Endothelial cell of umbilical vein (primary cell): ENCODE data around the gene RASA2. TPM values are rescaled to one million over a fixed set of nuclear protein-coding genes. Genes with fewer than 3 reads are reported as not detected.

Source experiments
- BruUV-seq: library from RNA; stranded (reverse); fragments of 400-500 nt; replicated peaks from 2 replicates; lab custom pipeline; 2021; lab: Mats Ljungman, UMichigan
- CTCF ChIA-PET: fragments of 300-600, 350-600 bp; sonication (Branson Sonifier 250); formaldehyde crosslinking; loops from one replicate; lab custom pipeline; 2021; ENCODE audit warnings: antibody characterized with exemption, inconsistent platforms; lab: Charles Lee
- POLR2A ChIA-PET: fragments of 300-600, 350-600 bp; sonication (Branson Sonifier 250); formaldehyde crosslinking; loops from one replicate; lab custom pipeline; 2021; ENCODE audit warnings: antibody characterized with exemption, inconsistent platforms; lab: Charles Lee
- DNase-seq: peaks from one replicate; pipeline ENCODE4 v3.0.0-alpha.2; 2011; ENCODE audit warnings: low read depth, low spot score
- FAIRE-seq: peaks from 2 replicates; lab custom pipeline; 2011; peaks lifted over from hg19 to GRCh38; lab: Jason Lieb, UNC
- H2AFZ ChIP-seq: 2 replicates; pipeline ENCODE4 v1.6.0; 2012; ENCODE audit warnings: low read depth, low read length, control low read depth, inconsistent platforms
- H3K27ac ChIP-seq: 2 replicates; pipeline ENCODE4 v1.5.1; 2011; ENCODE audit warnings: low read depth, mild to moderate bottlenecking, control low read depth, low read length, moderate library complexity; ENCODE audit not compliant: insufficient read depth
- H3K27me3 ChIP-seq, 2 experiments: 2 replicates each; pipeline versions ENCODE4 v1.6.0 to v1.6.1; 2011; ENCODE audit warnings: low read length in 2 of 2, mixed read lengths in 1 of 2; ENCODE audit not compliant: control insufficient read depth in 2 of 2, insufficient read depth in 2 of 2
- H3K36me3 ChIP-seq, 2 experiments: 2 replicates in 1 of 2; 3 replicates in 1 of 2; pipeline ENCODE4 v1.5.1; 2011; ENCODE audit warnings: low read length in 2 of 2, mild to moderate bottlenecking in 1 of 2, moderate library complexity in 1 of 2; ENCODE audit not compliant: control insufficient read depth in 2 of 2, insufficient read depth in 2 of 2; ENCODE audit errors: extremely low read depth in 1 of 2
- H3K4me1 ChIP-seq: 3 replicates; pipeline ENCODE4 v1.5.1; 2011; ENCODE audit warnings: mild to moderate bottlenecking, low read length; ENCODE audit not compliant: control insufficient read depth, insufficient read depth; ENCODE audit errors: extremely low read depth
- H3K4me2 ChIP-seq: 2 replicates; pipeline ENCODE4 v1.6.1; 2011; ENCODE audit warnings: low read length, control low read depth, mixed read lengths; ENCODE audit not compliant: insufficient read depth
- H3K4me3 ChIP-seq, 3 experiments: fragments of 200-600 bp in 1 of 3; sonication (generic), shearing (Covaris generic) in 1 of 3; replicated peaks in 1 of 3; 2 replicates each; pipeline ENCODE4 v1.5.1; 2011 to 2016; ENCODE audit warnings: control low read depth in 3 of 3, low read length in 3 of 3, mild to moderate bottlenecking in 2 of 3, inconsistent platforms in 1 of 3, low read depth in 1 of 3, moderate library complexity in 1 of 3; ENCODE audit not compliant: insufficient read depth in 1 of 3
- H3K79me2 ChIP-seq: 2 replicates; pipeline ENCODE4 v1.6.0; 2012; ENCODE audit warnings: low read length, inconsistent platforms; ENCODE audit not compliant: control insufficient read depth, insufficient read depth
- H3K9ac ChIP-seq: replicated peaks from 2 replicates; pipeline ENCODE3; 2011; ENCODE audit warnings: low read length, control low read depth; ENCODE audit not compliant: insufficient read depth; ENCODE audit errors: extremely low read depth
- H3K9me1 ChIP-seq: replicated peaks from 3 replicates; pipeline ENCODE4 v1.6.0; 2011; ENCODE audit warnings: mild to moderate bottlenecking, low read length; ENCODE audit not compliant: control insufficient read depth, insufficient read depth; ENCODE audit errors: extremely low read depth
- H3K9me3 ChIP-seq: replicated peaks from 2 replicates; pipeline ENCODE4 v1.5.1; 2012; ENCODE audit warnings: low read length, inconsistent platforms; ENCODE audit not compliant: control insufficient read depth, insufficient read depth
- H4K20me1 ChIP-seq: replicated peaks from 2 replicates; pipeline ENCODE3; 2011; ENCODE audit warnings: mild to moderate bottlenecking, low read length; ENCODE audit not compliant: control insufficient read depth, insufficient read depth; ENCODE audit errors: extremely low read depth
- CTCF ChIP-seq, 2 donors: IDR thresholded peaks; 1 replicate in 1 of 2; 2 replicates in 1 of 2; pipeline ENCODE4 v1.5.1; 2011; ENCODE audit warnings: low read length in 2 of 2, mild to moderate bottlenecking in 2 of 2, moderate library complexity in 2 of 2, control low read depth in 1 of 2, inconsistent platforms in 1 of 2, low read depth in 1 of 2; ENCODE audit not compliant: insufficient read depth in 1 of 2; ENCODE audit errors: extremely low read depth in 1 of 2
- EZH2 ChIP-seq: IDR thresholded peaks from 2 replicates; pipeline ENCODE4 v1.6.1; 2012; ENCODE audit warnings: borderline replicate concordance, low read depth, mild to moderate bottlenecking, moderate library complexity, low read length, inconsistent platforms; ENCODE audit not compliant: severe bottlenecking
- FOS ChIP-seq: IDR thresholded peaks from 2 replicates; pipeline ENCODE4 v1.6.1; 2011; ENCODE audit warnings: mild to moderate bottlenecking, low read length, moderate library complexity, borderline replicate concordance; ENCODE audit not compliant: insufficient read depth
- GATA2 ChIP-seq: IDR thresholded peaks from 2 replicates; pipeline ENCODE4 v1.7.0; 2011; ENCODE audit warnings: low read depth, mild to moderate bottlenecking, moderate library complexity, mixed read lengths, low read length; ENCODE audit not compliant: insufficient read length, insufficient read depth
- JUN ChIP-seq: IDR thresholded peaks from 2 replicates; pipeline ENCODE4 v1.6.1; 2011; ENCODE audit warnings: borderline replicate concordance, low read depth; ENCODE audit not compliant: insufficient read length, insufficient read depth
- MAX ChIP-seq: IDR thresholded peaks from 2 replicates; pipeline ENCODE4 v1.6.1; 2011; ENCODE audit not compliant: insufficient read depth, insufficient read length
- MYC ChIP-seq: IDR thresholded peaks from one replicate; pipeline ENCODE4 v1.6.1; 2011; ENCODE audit warnings: mild to moderate bottlenecking, low read depth, low read length
- POLR2A ChIP-seq: IDR thresholded peaks from 2 replicates; pipeline ENCODE4 v1.6.1; 2012; ENCODE audit warnings: low read depth, mild to moderate bottlenecking, control low read depth, low read length
- POLR2AphosphoS5 ChIP-seq: IDR thresholded peaks from 2 replicates; pipeline ENCODE4 v1.6.1; 2012; ENCODE audit warnings: low read depth, mild to moderate bottlenecking, control low read depth, low read length, moderate library complexity; ENCODE audit not compliant: insufficient read depth
- dilution Hi-C: fragments of 300-500 bp; cut with MboI; formaldehyde crosslinking; loops from one replicate; pipeline ENCODE4 v1.15.0; 2019; ENCODE audit warnings: low sequenced_read_pairs; ENCODE audit not compliant: extremely low pct_ligation_motif_present
- intact Hi-C: fragments of 100-400 bp; cut with micrococcal nuclease; formaldehyde crosslinking; loops from one replicate; pipeline ENCODE4 v1.10.0; 2022
- polyA plus RNA-seq, 4 experiments: library from polyadenylated mRNA; depleted of rRNA in 3 of 4; stranded (reverse) in 3 of 4; unstranded in 1 of 4; fragments of >200 nt; gene quantifications; 2 replicates each; pipeline versions ENCODE4 v1.2.1 to v1.2.3, GENCODE V29; 2011 to 2012; ENCODE audit warnings: missing spikeins in 1 of 4
- total RNA-seq: library from RNA; stranded (reverse); gene quantifications from 2 replicates; pipeline ENCODE4 v1.2.3, GENCODE V29; 2021

The RASA2 gene
- total and polyA plus RNA-seq, 2 donors (not counting 3 experiments of a cell fraction or from before 2014, with no cell fraction given): 3.1 to 20.2 TPM

- no peak for DNase-seq
- peaks cover 36% of the 10 kb centered on the region for H3K4me1 ChIP-seq
- dilution Hi-C loops (no loop called here), intact Hi-C loops (no loop called here)
- ChIA-PET POLR2A (no interaction called here), CTCF (interaction anchor here (0.9 to 2.0 kb wide), 8 partner anchors 12 to 70 kb away, joined by 3 to 15 read pairs (median 4); no protein-coding TSS in a partner anchor)
- no TSS peak for BruUV-seq
- H3K4me2 ChIP-seq: no peak overlapping the region
- no peak overlapping the region for H2AFZ ChIP-seq
- H4K20me1 ChIP-seq: peaks cover 8% of the 10 kb centered on the region
- H3K9me1 ChIP-seq: no peaks in the 10 kb centered on the region
- no peak overlapping the region for H3K27ac ChIP-seq
- no peaks in the 10 kb centered on the region for H3K27me3 ChIP-seq
- no peak for FAIRE-seq
- no peak overlapping the region for H3K4me3 ChIP-seq
- peaks cover 90% of the 10 kb centered on the region for H3K79me2 ChIP-seq
- TF ChIP-seq POLR2A: no peak
- no peak for TF ChIP-seq JUN
- no peak for TF ChIP-seq POLR2AphosphoS5
- TF ChIP-seq CTCF (IDR thresholded peaks at IDR 0.05; ENCODE audit: extremely low read depth in 1 of 2, insufficient read depth in 1 of 2, low read depth in 1 of 2, low read length in 2 of 2): no peak
- no peak for TF ChIP-seq MYC
- TF ChIP-seq EZH2: no peak
- no peak for TF ChIP-seq GATA2
- no peak for TF ChIP-seq MAX
- TF ChIP-seq FOS: no peak
- H3K36me3 ChIP-seq: peaks cover 0 to 2% of the 10 kb centered on the region in 2 experiments
- H3K9ac ChIP-seq: no peak overlapping the region
- H3K9me3 ChIP-seq: no peaks in the 10 kb centered on the region
Observed at GRCh38 chr3:141491081-141491480, 4.3 kb downstream of the RASA2 start.
